CD4-positive, alpha-beta T cell (primary cell): Measurements from ENCODE around the gene CCL23. TPM values are rescaled to one million over a fixed set of nuclear protein-coding genes. Genes with fewer than 3 reads are reported as not detected.
"Not testable (repeated sequence)": the region's sequence is repeated elsewhere in the genome, so short reads cannot be mapped to it uniquely, and the experiment has no call there.

Source experiments
- ATAC-seq: fragments of 200-7000 bp; cut with Tn5 transposase; one replicate; pipeline ENCODE4 v1.10.0; 2022; ENCODE audit warnings: mild to moderate bottlenecking; ENCODE audit not compliant: poor library complexity
- CTCF ChIA-PET: fragments of 350-600 bp; sonication (Branson Sonifier 250); formaldehyde crosslinking; loops from one replicate; lab custom pipeline; 2021; ENCODE audit warnings: antibody characterized with exemption, inconsistent platforms; lab: Charles Lee
- POLR2A ChIA-PET: fragments of 350-600 bp; sonication (Branson Sonifier 250); formaldehyde crosslinking; loops from one replicate; lab custom pipeline; 2021; ENCODE audit warnings: antibody characterized with exemption, inconsistent platforms; lab: Charles Lee
- DNase-seq, 14 experiments: peaks; one replicate each; pipeline ENCODE4 v3.0.0-alpha.2; 2013 to 2020; ENCODE audit warnings: mixed read lengths in 2 of 14
- H3K27ac ChIP-seq, 2 donors: one replicate each; pipeline versions ENCODE4 v1.5.1 to v1.7.0; 2013; ENCODE audit warnings: low read length in 2 of 2, low read depth in 1 of 2, mild to moderate bottlenecking in 1 of 2
- H3K27me3 ChIP-seq, 2 experiments: 1 replicate in 1 of 2; 2 replicates in 1 of 2; pipeline versions ENCODE4 v1.6.1 to v1.7.0; 2013; ENCODE audit warnings: low read length in 2 of 2, control low read depth in 1 of 2, mild to moderate bottlenecking in 1 of 2, moderate library complexity in 1 of 2; ENCODE audit not compliant: insufficient read depth in 2 of 2, control insufficient read depth in 1 of 2
- H3K36me3 ChIP-seq: one replicate; pipeline ENCODE4 v1.6.1; 2013; ENCODE audit warnings: low read length, control low read depth; ENCODE audit not compliant: insufficient read depth
- H3K4me1 ChIP-seq: one replicate; pipeline ENCODE4 v1.6.1; 2013; ENCODE audit warnings: low read length, control low read depth; ENCODE audit not compliant: insufficient read depth
- H3K4me3 ChIP-seq: one replicate; pipeline ENCODE4 v1.5.1; 2013; ENCODE audit warnings: mild to moderate bottlenecking, low read length, moderate library complexity
- H3K9me3 ChIP-seq, 2 experiments: 1 replicate in 1 of 2; 2 replicates in 1 of 2; pipeline versions ENCODE4 v1.6.1 to v1.7.0; 2013; ENCODE audit warnings: low read length in 2 of 2, mild to moderate bottlenecking in 2 of 2, control low read depth in 1 of 2, moderate library complexity in 1 of 2; ENCODE audit not compliant: control insufficient read depth in 1 of 2, insufficient read depth in 1 of 2
- H3K27ac Mint-ChIP-seq: one replicate; pipeline ENCODE4 v1.8.0; 2020; ENCODE audit warnings: mixed read lengths
- H3K27me3 Mint-ChIP-seq: one replicate; pipeline ENCODE4 v1.8.0; 2021; ENCODE audit warnings: mixed read lengths
- H3K36me3 Mint-ChIP-seq: one replicate; pipeline ENCODE4 v1.8.0; 2021; ENCODE audit warnings: low read depth, mixed read lengths
- H3K4me1 Mint-ChIP-seq: one replicate; pipeline ENCODE4 v1.8.0; 2021; ENCODE audit warnings: low read depth, mixed read lengths
- H3K4me3 Mint-ChIP-seq: one replicate; pipeline ENCODE4 v1.8.0; 2020; ENCODE audit warnings: mild to moderate bottlenecking, mixed read lengths
- H3K9me3 Mint-ChIP-seq: one replicate; pipeline ENCODE4 v1.8.0; 2020; ENCODE audit warnings: mixed read lengths
- CTCF ChIP-seq: fragments of 200-600 bp; IDR thresholded peaks from one replicate; pipeline ENCODE4 v1.8.0; 2022; ENCODE audit warnings: antibody characterized with exemption, mild to moderate bottlenecking
- intact Hi-C, 2 experiments: fragments of 100-400 bp; cut with DNase I in 1 of 2; cut with micrococcal nuclease in 1 of 2; formaldehyde crosslinking; loops; one replicate each; pipeline versions ENCODE4 v1.15.1 to v1.9.0; 2023 to 2025; cut with DNase I, micrococcal nuclease
- total RNA-seq, 174 experiments: library from RNA in 2 of 174; stranded (reverse) in 2 of 174; gene quantifications; one replicate each; pipeline ENCODE4 v1.2.3 and lab custom pipeline; 2021 to 2026

Gene CCL23
- total RNA-seq, 2 experiments from 2014 or later = not detected

GRCh38 chr17:36019423-36019822 is 1.7 kb upstream of the CCL23 start:
- Histone ChIP-seq H3K4me1 (no peaks in the 10 kb centered on the region), H3K27ac (no peak overlapping the region), H3K4me3 (no peak overlapping the region), H3K27me3 (peaks cover 0 to 10% of the 10 kb centered on the region in 2 experiments), H3K9me3 (peaks cover 0 to 8% of the 10 kb centered on the region in 2 experiments), H3K36me3 (no peaks in the 10 kb centered on the region)
- ATAC-seq (no peak), DNase-seq (no peak)
- H3K9me3 Mint-ChIP-seq = no peaks in the 10 kb centered on the region
- H3K27ac Mint-ChIP-seq = no peak overlapping the region
- no peak for TF ChIP-seq CTCF
- no peaks in the 10 kb centered on the region for H3K4me1 Mint-ChIP-seq
- no peaks in the 10 kb centered on the region for H3K36me3 Mint-ChIP-seq
- peaks cover 51% of the 10 kb centered on the region for H3K27me3 Mint-ChIP-seq
- intact Hi-C loops = no loop called here
- CTCF ChIA-PET = no interaction called here
- H3K4me3 Mint-ChIP-seq = no peak overlapping the region
- POLR2A ChIA-PET = no interaction called here

DNA sequence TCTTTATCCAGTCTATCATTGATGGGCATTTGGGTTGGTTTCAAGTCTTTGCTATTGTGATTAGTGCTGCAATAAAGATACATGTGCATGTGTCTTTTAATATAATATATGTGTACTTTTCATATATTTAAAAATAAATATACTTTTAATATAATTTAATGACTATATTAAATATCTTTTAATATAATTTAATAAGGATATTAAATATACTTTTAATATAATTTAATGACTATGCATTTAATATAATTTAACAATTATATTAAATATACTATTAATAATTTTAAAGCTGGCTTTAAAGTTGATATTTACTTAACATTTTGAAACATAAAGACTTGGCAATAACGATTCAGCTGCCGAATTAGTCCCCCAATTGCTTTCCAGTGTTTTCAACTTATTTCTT is 1.2 kb downstream of the CCL23 start:
- Mint-ChIP-seq H3K27ac (no peak overlapping the region), H3K36me3 (no peaks in the 10 kb centered on the region), H3K27me3 (peaks cover 51% of the 10 kb centered on the region), H3K4me3 (no peak overlapping the region), H3K9me3 (no peaks in the 10 kb centered on the region), H3K4me1 (no peaks in the 10 kb centered on the region)
- no peak overlapping the region for H3K4me3 ChIP-seq
- intact Hi-C loops = no loop called here
- H3K9me3 ChIP-seq = peaks cover 0 to 7% of the 10 kb centered on the region in 2 experiments
- no peak overlapping the region for H3K27ac ChIP-seq
- ATAC-seq = no peak
- no peak for DNase-seq
- no peak for TF ChIP-seq CTCF
- H3K36me3 ChIP-seq = no peaks in the 10 kb centered on the region
- POLR2A ChIA-PET = no interaction called here
- no peaks in the 10 kb centered on the region for H3K4me1 ChIP-seq
- peaks cover 0 to 10% of the 10 kb centered on the region in 2 experiments for H3K27me3 ChIP-seq
- CTCF ChIA-PET = no interaction called here

DNA sequence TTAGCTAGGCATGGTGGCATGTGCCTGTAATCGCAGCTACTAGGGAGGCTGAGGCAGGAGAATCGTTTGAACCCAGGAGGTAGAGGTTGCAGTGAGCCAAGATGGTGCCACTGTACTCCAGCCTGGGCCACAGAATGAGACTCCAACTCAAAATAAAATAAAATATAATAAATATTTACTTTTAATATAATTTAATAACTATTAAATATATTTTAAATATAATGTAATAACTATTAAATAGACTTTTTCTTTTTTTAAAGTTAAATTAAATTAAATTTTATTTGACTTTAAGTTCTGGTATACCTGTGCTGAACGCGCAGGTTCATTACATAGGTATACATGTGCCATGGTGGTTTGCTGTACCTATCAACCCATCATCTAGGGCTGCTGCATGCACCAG is 1.9 kb downstream of the CCL23 start:
- POLR2A ChIA-PET, H3K9me3 Mint-ChIP-seq: not testable (repeated sequence)

DNA sequence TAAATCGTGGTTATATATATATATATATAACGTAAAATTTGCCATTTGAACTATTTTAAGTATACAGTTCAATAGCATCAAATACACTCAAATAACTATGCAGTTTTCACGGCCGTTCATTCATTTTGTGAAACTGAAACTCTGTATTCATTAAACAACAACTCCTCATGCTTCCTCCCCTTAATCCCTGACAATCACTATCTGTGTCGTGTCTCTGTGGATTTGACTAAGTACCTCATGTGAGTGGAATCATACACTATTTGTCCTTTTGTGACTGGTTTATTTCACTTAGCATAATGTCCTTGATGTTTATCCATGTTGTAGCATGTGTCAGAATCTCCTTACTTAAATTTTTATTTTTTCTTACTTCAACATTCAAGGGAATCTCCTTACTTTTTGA is 2.8 kb downstream of the CCL23 start:
- no peak for DNase-seq
- Mint-ChIP-seq H3K27me3 (peaks cover 46% of the 10 kb centered on the region), H3K4me3 (no peak overlapping the region), H3K36me3 (no peaks in the 10 kb centered on the region), H3K27ac (no peak overlapping the region), H3K9me3 (no peaks in the 10 kb centered on the region), H3K4me1 (no peaks in the 10 kb centered on the region)
- H3K27ac ChIP-seq = no peak overlapping the region
- no peaks in the 10 kb centered on the region for H3K36me3 ChIP-seq
- H3K9me3 ChIP-seq = peaks cover 0 to 7% of the 10 kb centered on the region in 2 experiments
- no peaks in the 10 kb centered on the region for H3K4me1 ChIP-seq
- ChIA-PET CTCF (no interaction called here), POLR2A (no interaction called here)
- no peak for ATAC-seq
- intact Hi-C loops = no loop called here
- no peak overlapping the region for H3K4me3 ChIP-seq
- TF ChIP-seq CTCF = no peak
- H3K27me3 ChIP-seq = peaks cover 0 to 10% of the 10 kb centered on the region in 2 experiments

More for the DNA sequence above, 1.9 kb downstream of the CCL23 start:
- H3K27ac Mint-ChIP-seq, H3K9me3 ChIP-seq, intact Hi-C loops, H3K4me3 ChIP-seq, H3K36me3 ChIP-seq, H3K4me1 ChIP-seq, ATAC-seq, H3K27ac ChIP-seq, CTCF ChIA-PET, H3K4me3 Mint-ChIP-seq, H3K36me3 Mint-ChIP-seq, DNase-seq, H3K4me1 Mint-ChIP-seq: not testable (repeated sequence)
- peaks cover 0 to 10% of the 10 kb centered on the region in 2 experiments for H3K27me3 ChIP-seq
- peaks cover 50% of the 10 kb centered on the region for H3K27me3 Mint-ChIP-seq
